ENCODE results near the gene FGFR2. TPM values are rescaled to one million over a fixed set of nuclear protein-coding genes. Genes with fewer than 3 reads are reported as not detected.

Gene FGFR2
- total and polyA plus RNA-seq, 2 donors (not counting 3 experiments of a cell fraction or from before 2014, with no cell fraction given): 0.06 TPM; not detected in 1

- H3K79me2 ChIP-seq (ENCODE audit: control insufficient read depth, insufficient read depth, low read length): no peaks in the 10 kb centered on the region
- no TSS peak for BruUV-seq (replicated peaks)
- H3K9me3 ChIP-seq (replicated peaks; ENCODE audit: control insufficient read depth, insufficient read depth, low read length): peaks cover under 1% of the 10 kb centered on the region
- H2AFZ ChIP-seq (ENCODE audit: low read depth, low read length): no peak overlapping the region
- no peaks in the 10 kb centered on the region for H3K36me3 ChIP-seq (ENCODE audit: control insufficient read depth in 2 of 2, extremely low read depth in 1 of 2, insufficient read depth in 2 of 2, low read length in 2 of 2)
- intact Hi-C loops (cut with micrococcal nuclease) (no loop called here), dilution Hi-C loops (cut with MboI; ENCODE audit: extremely low pct_ligation_motif_present, low sequenced_read_pairs) (no loop called here)
- no peak for TF ChIP-seq MYC (IDR thresholded peaks at IDR 0.05; ENCODE audit: low read depth, low read length)
- no peak for TF ChIP-seq EZH2 (IDR thresholded peaks at IDR 0.05; ENCODE audit: borderline replicate concordance, low read depth, low read length, severe bottlenecking)
- TF ChIP-seq GATA2 (IDR thresholded peaks at IDR 0.05; ENCODE audit: insufficient read depth, insufficient read length, low read depth, low read length): no peak
- no peak for TF ChIP-seq FOS (IDR thresholded peaks at IDR 0.05; ENCODE audit: borderline replicate concordance, insufficient read depth, low read length)
- TF ChIP-seq POLR2AphosphoS5 (IDR thresholded peaks at IDR 0.05; ENCODE audit: insufficient read depth, low read depth, low read length): no peak
- TF ChIP-seq POLR2A (IDR thresholded peaks at IDR 0.05; ENCODE audit: low read depth, low read length): no peak
- no peak for TF ChIP-seq JUN (IDR thresholded peaks at IDR 0.05; ENCODE audit: borderline replicate concordance, insufficient read depth, insufficient read length, low read depth)
- TF ChIP-seq MAX (IDR thresholded peaks at IDR 0.05; ENCODE audit: insufficient read depth, insufficient read length): no peak
- TF ChIP-seq CTCF (IDR thresholded peaks at IDR 0.05; ENCODE audit: extremely low read depth in 1 of 2, insufficient read depth in 1 of 2, low read depth in 1 of 2, low read length in 2 of 2): no peak
- H3K27ac ChIP-seq (ENCODE audit: insufficient read depth, low read depth, low read length): no peak overlapping the region
- no peak for FAIRE-seq
- no peak overlapping the region for H3K9ac ChIP-seq (replicated peaks; ENCODE audit: extremely low read depth, insufficient read depth, low read length)
- no peak overlapping the region for H3K4me3 ChIP-seq (replicated peaks in 1 of 3; ENCODE audit: insufficient read depth in 1 of 3, low read depth in 1 of 3, low read length in 3 of 3)
- no peak for DNase-seq (ENCODE audit: low read depth, low spot score)
- H3K9me1 ChIP-seq (replicated peaks; ENCODE audit: control insufficient read depth, extremely low read depth, insufficient read depth, low read length): no peaks in the 10 kb centered on the region
- POLR2A ChIA-PET: no interaction called here
- no peaks in the 10 kb centered on the region for H3K27me3 ChIP-seq (ENCODE audit: control insufficient read depth in 2 of 2, insufficient read depth in 2 of 2, low read length in 2 of 2)
- no peaks in the 10 kb centered on the region for H4K20me1 ChIP-seq (replicated peaks; ENCODE audit: control insufficient read depth, extremely low read depth, insufficient read depth, low read length)
- no peak overlapping the region for H3K4me2 ChIP-seq (ENCODE audit: insufficient read depth, low read length)
- no peaks in the 10 kb centered on the region for H3K4me1 ChIP-seq (ENCODE audit: control insufficient read depth, extremely low read depth, insufficient read depth, low read length)
- CTCF ChIA-PET: no interaction called here
Measured at GRCh38 chr10:121469797-121470606, 128.2 kb downstream of the FGFR2 start.
